22Rv1 (cell line): ENCODE data around the gene PALLD.

ENCODE experiments used
- H3K27ac ChIP-seq: fragments of 450-650 bp; 2 replicates; pipeline ENCODE4 v1.5.1; 2017
- ZFX ChIP-seq: fragments of 450-650 bp; IDR thresholded peaks from 2 replicates; pipeline ENCODE4 v1.6.1; 2017; ENCODE audit warnings: antibody characterized with exemption, borderline replicate concordance
- TF ChIP-seq, protein P1 (sequence below): fragments of 450-650 bp; IDR thresholded peaks from 2 replicates; pipeline ENCODE4 v1.5.1; 2017; ENCODE audit warnings: mild to moderate bottlenecking

PALLD gene

DNA sequence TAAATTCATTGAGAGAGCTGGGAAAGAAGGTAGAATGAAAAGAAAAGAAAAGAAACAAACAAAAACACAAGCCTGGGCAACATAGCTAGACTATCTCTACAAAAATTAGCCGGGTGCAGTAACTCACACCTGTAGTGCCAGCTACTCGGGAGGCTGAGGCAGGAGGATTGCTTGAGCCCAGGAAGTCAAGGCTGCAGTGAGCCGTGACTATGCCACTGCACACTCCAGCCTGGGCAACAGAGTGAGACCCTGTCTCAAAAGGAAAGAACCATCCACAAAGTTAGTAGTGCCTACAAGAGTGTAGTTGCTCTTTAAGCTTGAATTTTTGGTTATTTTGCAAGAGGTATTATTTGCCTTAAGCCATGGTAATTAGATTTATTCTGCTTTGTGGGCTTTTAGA is 355.5 kb downstream of the PALLD start:
- TF ChIP-seq, protein P1, sequence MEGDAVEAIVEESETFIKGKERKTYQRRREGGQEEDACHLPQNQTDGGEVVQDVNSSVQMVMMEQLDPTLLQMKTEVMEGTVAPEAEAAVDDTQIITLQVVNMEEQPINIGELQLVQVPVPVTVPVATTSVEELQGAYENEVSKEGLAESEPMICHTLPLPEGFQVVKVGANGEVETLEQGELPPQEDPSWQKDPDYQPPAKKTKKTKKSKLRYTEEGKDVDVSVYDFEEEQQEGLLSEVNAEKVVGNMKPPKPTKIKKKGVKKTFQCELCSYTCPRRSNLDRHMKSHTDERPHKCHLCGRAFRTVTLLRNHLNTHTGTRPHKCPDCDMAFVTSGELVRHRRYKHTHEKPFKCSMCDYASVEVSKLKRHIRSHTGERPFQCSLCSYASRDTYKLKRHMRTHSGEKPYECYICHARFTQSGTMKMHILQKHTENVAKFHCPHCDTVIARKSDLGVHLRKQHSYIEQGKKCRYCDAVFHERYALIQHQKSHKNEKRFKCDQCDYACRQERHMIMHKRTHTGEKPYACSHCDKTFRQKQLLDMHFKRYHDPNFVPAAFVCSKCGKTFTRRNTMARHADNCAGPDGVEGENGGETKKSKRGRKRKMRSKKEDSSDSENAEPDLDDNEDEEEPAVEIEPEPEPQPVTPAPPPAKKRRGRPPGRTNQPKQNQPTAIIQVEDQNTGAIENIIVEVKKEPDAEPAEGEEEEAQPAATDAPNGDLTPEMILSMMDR: no peak
- TF ChIP-seq ZFX: no peak

DNA sequence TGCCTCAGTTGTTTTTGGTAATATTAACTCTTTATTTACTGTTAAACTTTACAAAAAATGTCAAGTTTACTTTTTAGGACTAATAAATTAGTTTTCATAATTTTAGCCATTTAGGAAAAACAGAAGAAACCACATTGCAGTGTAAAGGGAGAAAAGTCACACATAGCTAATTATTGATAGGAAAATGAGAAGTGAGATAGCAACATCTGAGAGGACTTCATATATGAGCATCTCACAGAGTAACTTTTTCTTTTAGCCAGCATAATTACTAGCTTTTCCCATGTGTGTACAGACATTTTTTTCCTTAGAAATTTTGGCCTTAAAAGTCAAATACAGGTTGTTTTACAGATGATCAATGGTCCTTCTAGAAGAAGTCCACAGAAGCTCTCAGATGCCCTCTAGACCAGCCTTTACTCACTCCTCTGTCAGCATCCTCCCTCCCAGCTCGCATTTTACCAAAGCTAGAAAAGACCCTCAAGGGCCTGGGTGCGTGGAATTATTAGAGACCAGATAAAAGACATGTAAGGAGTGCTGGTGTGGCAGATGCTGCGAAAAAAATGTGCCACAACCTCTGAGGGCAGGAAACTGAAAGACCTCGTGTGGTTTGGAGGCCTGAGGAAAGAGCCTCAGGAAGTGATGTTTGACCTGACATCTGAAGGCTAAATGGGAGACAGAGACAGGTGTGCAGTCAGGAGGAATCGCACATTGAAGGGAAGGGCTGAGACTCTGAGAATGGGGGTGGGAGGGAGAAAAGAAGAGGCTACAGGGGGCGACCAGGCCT is 356.3 kb downstream of the PALLD start:
- no peak overlapping the region for H3K27ac ChIP-seq
- TF ChIP-seq ZFX: no peak
- TF ChIP-seq, protein P1: no peak

More for the DNA sequence above, 355.5 kb downstream of the PALLD start:
- no peak overlapping the region for H3K27ac ChIP-seq

DNA sequence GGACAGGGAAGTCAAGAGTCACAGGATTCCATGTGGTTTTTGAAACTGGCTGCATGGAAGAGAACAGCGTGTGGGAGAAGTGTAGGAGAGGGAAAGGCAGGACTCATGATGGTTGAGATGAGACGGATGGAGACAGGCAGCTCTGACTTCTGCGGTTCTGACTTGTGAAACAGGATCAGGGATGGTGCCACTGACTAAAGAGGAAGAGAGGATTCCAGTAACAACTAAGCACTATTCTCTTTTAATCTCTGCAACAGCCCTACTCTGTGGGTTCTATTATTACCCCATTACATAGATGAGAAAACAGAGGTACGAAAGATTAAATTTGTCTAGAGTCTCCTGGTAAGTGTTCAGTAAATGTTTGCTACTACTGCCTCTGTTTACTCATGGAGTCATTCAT is 356.9 kb downstream of the PALLD start:
- TF ChIP-seq, protein P1: no peak
- no peak overlapping the region for H3K27ac ChIP-seq

DNA sequence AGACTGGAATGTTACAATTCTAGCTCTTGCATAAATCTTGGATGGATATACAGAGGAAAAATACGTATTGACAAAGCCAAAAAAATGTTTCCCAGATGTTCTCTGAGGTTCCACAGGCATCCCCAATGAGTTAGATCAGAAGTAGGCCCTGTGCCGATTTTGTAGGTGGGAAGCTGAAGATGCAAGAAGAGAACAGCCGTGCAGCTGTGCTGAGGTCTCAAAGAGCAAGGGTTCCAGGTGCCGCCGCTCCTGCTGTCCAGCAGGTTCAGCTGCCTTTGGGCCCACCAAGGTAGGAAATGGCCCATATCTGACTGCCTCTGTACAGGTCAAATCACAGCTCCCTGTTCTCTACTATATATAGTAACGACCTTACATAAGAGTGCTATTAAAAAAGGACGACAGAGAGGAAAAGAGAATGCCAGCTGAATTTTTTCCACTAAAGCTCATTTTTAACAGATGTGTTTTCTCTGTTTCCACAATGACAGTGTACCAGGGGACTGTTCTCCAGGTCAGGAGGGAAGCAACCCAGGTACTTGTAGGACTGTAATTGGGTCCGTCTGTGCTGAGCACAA is 357.6 kb downstream of the PALLD start:
- H3K27ac ChIP-seq: no peak overlapping the region
- TF ChIP-seq, protein P1: no peak
- no peak for TF ChIP-seq ZFX

DNA sequence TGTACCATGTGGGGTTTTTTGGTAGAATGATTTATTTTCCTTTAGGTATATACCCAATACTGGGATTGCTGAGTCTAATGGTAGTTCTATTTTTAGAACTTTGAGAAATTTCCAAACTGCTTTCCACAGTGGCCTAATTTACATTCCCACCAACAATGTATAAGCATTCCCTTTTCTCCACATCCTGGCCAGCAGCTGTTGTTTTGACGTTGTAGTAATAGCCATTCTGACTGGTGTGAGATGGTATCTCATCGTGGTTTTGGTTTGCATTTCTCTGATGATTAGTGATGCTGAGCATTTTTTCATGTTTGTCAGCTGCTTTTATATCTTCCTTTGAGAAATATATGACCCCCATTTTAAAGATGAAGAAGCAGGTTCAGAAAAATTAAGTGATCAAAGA is 359.5 kb downstream of the PALLD start:
- no peak overlapping the region for H3K27ac ChIP-seq
- TF ChIP-seq, protein P1: no peak
- TF ChIP-seq ZFX: no peak

DNA sequence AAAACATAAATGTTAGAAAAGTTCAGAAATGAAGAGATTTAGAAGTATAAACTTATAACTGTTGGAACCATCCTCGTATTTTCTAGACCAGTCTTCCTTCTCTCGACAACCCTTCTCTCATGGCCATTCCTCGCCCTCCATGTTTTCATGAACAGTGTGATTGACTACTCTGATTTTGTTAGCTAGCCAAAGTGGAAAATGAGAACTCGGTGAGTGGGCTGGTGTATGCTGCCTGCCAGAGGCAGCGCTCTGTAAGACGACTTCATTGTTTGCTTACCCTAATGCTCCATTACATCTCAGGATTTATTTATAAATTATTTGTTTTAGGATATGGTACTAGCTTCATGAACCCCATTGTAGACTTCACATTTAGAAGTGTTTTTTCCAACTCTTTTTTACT is 360.2 kb downstream of the PALLD start:
- TF ChIP-seq, protein P1: no peak
- no peak for TF ChIP-seq ZFX
- no peak overlapping the region for H3K27ac ChIP-seq
